H1 (cell line): ENCODE measurements around the gene MPV17. TPM values are rescaled to one million over a fixed set of nuclear protein-coding genes. Genes with fewer than 3 reads are reported as not detected.

Experiments
- CTBP2 ChIP-seq: IDR thresholded peaks from 2 replicates; pipeline ENCODE4 v1.7.0; 2011; ENCODE audit warnings: borderline replicate concordance, mild to moderate bottlenecking, moderate library complexity, mixed read lengths, low read length; ENCODE audit not compliant: insufficient read depth, insufficient read length
- polyA plus RNA-seq, 7 experiments: library from polyadenylated mRNA; depleted of rRNA in 3 of 7; stranded (reverse) in 5 of 7; unstranded in 2 of 7; fragments of >200 nt in 5 of 7; fragments of 200-250 nt in 2 of 7; gene quantifications; 1 replicate in 5 of 7; 2 replicates in 1 of 7; 4 replicates in 1 of 7; pipeline versions ENCODE4 v1.2.1 to v1.2.3, GENCODE V29; 2011 to 2013; ENCODE audit warnings: missing spikeins in 2 of 7, mixed read lengths in 2 of 7
- total RNA-seq: library from RNA; stranded (reverse); fragmentation: NEBNext Ultra II Directional; extraction: Animal tissue kit (Norgen Biotek cat#: 25700); gene quantifications from 2 replicates; pipeline ENCODE4 v1.2.1, GENCODE V29; 2021

Gene MPV17
- total and polyA plus RNA-seq, 2 of the 8 experiments (the other 6 are each of a cell fraction or from before 2014, with no cell fraction given): 45.2 to 181 TPM

DNA sequence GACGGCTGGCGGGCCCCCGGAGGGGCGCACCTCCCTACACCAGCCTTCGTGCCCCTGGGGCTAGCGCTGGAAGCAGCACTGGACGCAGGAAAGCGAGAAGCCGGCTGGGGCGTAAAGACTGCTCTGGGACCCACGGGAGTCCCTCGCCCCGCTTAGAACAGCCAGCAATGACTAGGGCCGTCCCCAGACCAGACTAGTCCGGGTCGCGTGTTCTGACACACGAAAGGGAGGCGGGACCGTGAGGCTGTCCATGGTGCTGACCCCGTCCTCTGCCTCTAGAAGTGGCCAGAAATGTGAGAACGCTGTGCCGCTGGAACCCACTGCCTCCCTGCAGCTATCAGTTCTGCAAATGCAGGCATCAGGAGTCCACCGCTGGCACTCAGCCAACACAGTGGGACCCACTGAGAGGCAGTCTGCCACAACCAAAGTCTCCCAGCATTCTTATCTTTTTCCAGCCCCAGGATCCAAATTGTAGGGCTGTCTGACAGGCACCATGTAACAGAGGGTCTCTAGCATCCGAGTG is 14.5 kb downstream of the MPV17 start, which contains the start of gene UCN (continued):
- peak; percentile 48 for TF ChIP-seq CTBP2
